SHP77 treated with DMSO at 0.1 percent for 48 hours (cell line): ENCODE measurements around the gene XRCC6.
"Not testable (repeated sequence)": the region's sequence is repeated elsewhere in the genome, so short reads cannot be mapped to it uniquely, and the experiment has no call there.

Source experiments
- DNase-seq: peaks from one replicate; lab custom pipeline; 2025; lab: John Stamatoyannopoulos, UW

Gene XRCC6

DNA sequence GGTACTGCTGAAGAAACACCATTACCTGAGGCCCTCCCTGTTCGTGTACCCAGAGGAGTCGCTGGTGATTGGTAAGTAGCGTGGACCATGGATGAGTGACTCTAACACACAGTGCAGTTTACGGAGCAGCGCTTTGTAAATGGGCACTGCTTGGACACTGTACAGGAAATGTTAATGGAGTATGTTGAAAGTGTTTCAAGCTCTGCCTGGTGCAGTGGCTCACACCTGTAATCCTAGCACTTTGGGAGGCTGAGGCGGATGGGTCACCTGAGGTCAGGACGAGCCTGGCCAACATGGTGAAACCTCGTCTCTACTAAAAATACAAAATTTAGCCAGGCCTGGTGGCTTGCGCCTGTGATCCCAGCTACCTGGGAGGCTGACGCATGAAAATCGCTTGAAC, 29.7 kb downstream of the XRCC6 start:
- DNase-seq = no peak

DNA sequence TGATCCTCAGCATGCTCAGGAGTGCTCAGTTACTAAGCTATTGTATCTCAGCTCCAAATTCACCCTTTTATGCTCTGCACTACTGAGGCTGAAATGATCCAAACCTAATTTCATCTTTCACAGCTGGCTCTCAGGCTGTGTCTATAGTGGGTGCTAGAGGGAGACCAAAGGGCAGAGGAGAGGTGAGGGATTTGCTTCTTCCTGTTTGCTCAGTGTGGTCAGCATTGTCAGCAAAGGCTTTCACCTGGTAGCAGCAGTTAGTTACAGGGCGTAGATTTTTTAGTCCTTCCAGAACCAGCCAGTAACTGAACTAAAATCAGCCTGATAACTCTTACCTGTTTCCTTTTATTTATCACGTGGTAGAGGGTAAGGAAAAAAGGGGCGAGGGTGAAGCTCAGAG, 33.2 kb downstream of the XRCC6 start:
- DNase-seq = no peak

DNA sequence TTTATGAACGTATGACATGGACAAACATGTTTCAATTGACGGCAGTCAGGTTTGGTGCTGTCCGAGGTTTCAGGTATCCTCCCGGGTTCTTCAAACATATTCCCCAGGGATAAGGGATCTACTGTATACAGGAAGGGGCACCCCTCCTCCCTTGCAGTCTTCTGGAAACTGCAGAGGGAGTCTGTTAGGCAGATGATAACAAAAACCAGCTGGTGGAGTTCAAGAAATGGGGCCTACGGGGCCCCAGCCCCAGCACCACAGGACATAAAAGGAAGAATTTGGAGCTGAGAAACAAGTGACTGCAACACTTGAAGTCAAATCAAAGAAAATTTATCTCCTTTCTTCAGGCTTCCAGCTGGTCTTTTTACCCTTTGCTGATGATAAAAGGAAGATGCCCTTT, 35.5 kb downstream of the XRCC6 start:
- DNase-seq = no peak

- DNase-seq = no peak
Measured at GRCh38 chr22:41657709-41658108, 36.6 kb downstream of the XRCC6 start.

DNA sequence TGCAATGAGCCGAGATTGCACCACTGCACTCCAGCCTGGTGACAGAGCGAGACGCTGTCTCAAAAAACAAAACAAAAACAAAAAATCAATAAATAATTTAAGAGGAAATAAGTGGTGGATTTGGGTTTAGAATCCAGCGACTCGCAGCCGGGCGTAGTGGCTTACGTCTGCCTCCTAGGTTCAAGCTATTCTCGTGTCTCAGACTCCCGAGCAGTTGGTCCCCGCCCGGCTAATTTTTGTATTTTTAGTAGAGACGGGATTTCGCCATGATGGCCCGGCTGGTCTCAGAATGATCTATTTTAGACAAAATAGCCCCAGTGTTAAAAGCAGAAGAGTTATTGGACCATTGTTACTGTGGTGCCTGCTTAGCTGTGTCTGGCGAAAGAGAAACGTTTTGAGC, 37.8 kb downstream of the XRCC6 start:
- no peak for DNase-seq

DNA sequence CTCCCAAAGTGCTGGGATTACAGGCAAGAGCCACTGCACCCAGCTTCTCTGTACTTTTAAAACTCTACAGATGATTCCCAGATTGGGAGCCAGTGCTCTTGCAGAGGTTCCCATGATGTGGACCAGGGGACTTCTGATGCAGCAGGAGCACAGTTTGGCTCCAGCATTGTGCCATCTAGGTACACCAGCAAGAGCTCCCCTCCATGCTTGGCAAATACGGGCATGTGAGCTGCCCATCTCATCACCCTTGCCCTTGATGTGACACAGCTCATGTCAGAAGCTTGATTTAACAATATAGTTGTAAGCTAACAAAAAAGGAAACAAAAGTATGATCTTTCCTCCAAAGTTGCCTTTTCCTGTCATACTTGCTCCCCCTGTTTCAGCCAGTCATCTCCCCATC, 38.8 kb downstream of the XRCC6 start:
- no peak for DNase-seq

DNA sequence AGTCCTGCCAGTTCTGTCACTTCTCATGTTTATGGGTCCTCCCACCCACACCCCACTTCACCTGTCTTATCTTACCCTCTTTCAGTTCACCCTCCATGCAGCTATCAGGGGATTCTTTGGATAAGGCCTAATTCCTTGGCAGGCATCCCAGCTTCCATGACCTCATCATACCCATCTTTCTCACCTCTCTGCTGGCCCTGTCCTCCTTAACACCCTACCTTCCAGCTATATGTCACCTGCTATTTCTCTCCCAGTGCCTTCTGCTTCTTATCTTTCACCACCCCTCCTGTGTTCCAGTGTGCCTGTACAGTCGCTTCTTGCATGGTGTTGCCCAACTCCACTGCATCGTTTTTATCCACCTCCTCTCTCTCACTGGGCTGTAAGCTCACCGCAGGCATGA, 39.3 kb downstream of the XRCC6 start:
- DNase-seq = no peak

DNA sequence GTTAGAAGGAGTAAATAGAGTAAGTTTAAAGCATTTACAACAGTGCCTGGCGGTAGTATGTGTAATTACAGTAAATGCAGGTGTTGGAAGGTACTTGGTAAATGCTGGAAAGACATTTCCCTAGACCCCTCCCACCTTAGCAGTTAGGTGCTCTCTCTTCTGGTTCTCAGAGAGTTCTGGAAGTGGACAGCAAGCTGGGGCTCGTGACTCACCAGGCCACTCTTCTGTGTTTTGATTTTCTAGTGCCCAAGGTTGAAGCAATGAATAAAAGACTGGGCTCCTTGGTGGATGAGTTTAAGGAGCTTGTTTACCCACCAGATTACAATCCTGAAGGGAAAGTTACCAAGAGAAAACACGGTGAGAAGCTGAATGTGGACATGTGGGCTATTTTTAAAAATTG, 40.0 kb downstream of the XRCC6 start:
- DNase-seq = no peak

DNA sequence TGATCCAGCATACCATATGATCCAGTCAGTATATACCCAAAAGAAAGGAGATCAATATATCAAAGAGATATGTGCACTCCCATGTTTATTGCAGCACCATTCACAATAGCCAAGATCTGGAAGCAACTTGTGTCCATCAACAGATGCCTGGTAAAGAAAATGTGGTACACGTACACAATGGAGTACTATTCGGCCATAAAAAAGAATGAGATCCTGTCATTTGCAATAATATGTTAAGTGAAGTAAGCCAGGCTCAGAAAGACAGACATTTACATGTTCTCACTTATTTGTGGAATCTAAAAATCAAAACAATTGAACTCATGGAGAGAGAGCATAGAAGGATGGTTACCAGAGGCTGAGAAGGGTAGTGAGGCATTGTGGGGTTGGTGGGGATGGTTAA, 40.6 kb downstream of the XRCC6 start:
- no peak for DNase-seq

DNA sequence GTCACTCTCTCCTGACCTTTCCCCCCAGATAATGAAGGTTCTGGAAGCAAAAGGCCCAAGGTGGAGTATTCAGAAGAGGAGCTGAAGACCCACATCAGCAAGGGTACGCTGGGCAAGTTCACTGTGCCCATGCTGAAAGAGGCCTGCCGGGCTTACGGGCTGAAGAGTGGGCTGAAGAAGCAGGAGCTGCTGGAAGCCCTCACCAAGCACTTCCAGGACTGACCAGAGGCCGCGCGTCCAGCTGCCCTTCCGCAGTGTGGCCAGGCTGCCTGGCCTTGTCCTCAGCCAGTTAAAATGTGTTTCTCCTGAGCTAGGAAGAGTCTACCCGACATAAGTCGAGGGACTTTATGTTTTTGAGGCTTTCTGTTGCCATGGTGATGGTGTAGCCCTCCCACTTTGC, 42.5 kb downstream of the XRCC6 start:
- DNase-seq = not testable (repeated sequence)

- no peak for DNase-seq
Measured at GRCh38 chr22:41664490-41664889, 43.4 kb downstream of the XRCC6 start.

DNA sequence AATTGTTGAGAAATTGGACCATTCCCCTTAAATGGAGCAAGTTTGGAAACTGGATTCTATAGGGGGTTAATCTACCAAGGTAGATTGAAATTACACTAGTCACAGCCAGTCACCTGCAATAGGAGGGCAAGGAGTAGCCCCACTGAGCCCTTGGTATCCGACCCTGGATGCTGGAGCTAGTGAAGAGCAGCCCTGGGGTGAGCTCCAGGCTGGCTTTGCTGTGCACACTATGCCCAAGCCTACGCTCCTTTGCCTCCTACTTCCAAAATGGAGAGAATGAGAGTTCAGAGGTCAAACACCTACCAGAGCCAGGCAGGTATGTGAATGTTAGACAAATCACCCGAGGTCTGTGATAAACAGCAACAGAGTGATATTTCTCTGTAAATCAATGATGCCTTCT, 43.9 kb downstream of the XRCC6 start:
- no peak for DNase-seq

GRCh38 chr22:41668971-41669911, 48.1 kb downstream of the XRCC6 start:
- no peak for DNase-seq

- not testable (repeated sequence) for DNase-seq
Measured at GRCh38 chr22:41672096-41672495, 51.0 kb downstream of the XRCC6 start.

DNA sequence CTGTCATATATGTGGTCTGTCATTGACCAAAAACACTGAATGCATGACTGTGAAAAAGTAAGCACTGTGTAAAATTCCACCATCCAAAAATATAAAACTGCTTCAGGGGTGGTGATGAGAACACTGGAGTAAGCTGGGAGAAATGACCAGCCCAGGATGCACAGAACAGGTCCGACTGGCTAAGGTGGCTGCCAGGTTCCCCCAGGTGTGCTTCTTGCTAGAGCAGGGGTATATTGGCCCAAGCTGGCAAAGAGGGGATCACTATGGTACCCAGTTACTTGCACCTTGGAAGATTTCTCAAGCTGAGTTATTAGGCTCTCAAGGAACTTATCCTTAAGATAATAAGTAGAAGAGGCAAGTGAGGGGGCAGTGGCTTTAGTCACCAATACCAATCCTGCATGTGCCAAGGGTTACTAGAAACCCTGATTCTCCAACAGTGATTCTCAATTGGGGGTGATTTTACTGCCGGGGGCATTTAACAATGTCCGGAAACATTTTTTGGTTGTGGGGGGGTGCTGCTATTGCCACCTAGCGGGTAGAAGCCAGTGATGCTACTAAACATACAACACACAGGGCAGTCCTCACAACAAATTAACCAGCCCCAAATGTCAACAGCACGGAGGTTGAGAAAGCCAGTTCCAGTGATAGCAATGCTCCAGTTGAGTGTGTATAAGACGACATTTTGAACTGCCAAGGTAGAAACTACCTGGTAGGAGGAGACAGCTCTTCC, 51.9 kb downstream of the XRCC6 start:
- no peak for DNase-seq

DNA sequence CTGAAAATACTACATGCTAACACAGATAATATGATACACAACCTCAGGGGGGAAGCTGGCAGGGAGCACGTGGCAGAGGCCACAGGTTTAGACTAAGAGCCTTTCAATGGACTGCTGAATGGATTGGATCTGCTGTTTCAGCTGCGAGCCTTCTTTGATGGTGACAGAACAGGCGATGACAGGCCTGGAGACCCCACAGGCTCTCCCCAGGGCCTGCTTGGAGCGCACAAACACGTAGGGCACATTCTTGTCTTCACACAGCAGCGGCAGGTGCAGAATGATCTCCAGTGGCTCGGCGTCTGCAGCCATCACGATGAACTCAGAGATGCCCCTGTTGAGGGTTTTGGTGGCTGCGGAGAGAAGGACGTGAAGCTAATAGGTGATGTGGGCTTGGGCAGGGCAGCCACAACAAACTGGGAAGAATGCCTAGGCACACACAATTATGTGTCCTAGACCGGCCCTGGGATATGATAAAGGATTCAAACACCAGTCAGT, 53.8 kb downstream of the XRCC6 start:
- no peak for DNase-seq

DNA sequence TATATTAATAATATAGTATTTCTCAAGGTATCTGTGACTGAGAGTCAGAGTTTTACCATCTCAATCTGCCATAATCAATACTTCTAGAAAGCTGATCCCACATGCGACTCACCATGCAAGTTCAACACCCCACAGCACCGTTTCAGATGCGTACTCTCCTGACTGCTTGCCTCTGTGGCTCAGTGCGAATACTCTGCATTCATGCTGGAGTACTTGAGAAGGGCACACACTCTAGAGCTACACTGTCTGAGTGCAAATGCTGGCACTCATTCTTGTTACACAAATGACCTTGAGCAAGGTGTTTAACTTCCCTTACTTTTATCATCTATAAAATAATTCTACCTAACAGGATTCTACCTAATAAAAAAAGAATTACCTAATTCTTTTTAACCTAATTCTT, 55.0 kb downstream of the XRCC6 start:
- DNase-seq = no peak

DNA sequence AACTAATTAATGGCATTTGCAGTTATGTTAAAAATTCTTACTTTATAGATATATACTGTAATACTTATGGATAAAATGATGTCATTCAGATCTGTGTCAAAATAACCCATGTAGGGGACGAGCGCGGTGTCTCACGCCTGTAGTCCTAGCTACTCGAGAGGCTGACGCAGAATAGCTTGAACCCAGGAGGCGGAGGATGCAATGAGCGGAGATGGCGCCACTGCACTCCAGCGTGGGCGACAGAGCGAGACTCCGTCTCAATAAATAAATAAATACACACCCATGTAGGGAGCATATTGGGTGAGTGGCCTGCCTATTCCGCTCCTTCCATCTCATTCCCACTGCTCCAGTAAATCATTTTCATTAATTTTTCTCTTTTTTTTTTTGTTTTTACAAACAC, 60.5 kb downstream of the XRCC6 start:
- peak; percentile 24 for DNase-seq

GRCh38 chr22:41682033-41682807, 61.1 kb downstream of the XRCC6 start:
- DNase-seq = peak; percentile 72

GRCh38 chr22:41683052-41683451, 62.0 kb downstream of the XRCC6 start:
- no peak for DNase-seq

- no peak for DNase-seq
Measured at GRCh38 chr22:41683616-41684015, 62.5 kb downstream of the XRCC6 start.

DNA sequence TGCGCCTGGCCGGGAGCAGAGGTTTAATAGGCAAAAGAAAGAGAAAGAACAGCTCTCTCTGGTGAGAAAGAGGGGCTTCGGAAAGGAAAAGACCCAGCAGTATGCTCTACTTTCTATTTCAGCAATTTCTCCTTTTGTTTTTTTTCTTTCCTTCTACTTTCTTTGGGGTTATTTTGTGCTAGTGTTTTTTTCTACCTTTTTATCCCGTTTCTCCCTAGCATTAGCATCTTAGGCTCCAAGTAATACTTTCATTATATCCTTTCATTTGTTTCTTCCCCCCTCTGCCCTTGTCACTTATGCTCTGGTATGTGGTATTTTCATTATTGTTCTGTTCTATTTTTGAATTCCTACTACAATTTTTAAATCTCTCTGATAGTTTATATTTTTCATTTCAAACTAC, 63.1 kb downstream of the XRCC6 start:
- no peak for DNase-seq
